Measurements from ENCODE around the gene RAPGEF1. TPM values are rescaled to one million over a fixed set of nuclear protein-coding genes. Genes with fewer than 3 reads are reported as not detected.

Gene RAPGEF1
- total RNA-seq, 1 donor from 2014 or later: 94.3 TPM

DNA sequence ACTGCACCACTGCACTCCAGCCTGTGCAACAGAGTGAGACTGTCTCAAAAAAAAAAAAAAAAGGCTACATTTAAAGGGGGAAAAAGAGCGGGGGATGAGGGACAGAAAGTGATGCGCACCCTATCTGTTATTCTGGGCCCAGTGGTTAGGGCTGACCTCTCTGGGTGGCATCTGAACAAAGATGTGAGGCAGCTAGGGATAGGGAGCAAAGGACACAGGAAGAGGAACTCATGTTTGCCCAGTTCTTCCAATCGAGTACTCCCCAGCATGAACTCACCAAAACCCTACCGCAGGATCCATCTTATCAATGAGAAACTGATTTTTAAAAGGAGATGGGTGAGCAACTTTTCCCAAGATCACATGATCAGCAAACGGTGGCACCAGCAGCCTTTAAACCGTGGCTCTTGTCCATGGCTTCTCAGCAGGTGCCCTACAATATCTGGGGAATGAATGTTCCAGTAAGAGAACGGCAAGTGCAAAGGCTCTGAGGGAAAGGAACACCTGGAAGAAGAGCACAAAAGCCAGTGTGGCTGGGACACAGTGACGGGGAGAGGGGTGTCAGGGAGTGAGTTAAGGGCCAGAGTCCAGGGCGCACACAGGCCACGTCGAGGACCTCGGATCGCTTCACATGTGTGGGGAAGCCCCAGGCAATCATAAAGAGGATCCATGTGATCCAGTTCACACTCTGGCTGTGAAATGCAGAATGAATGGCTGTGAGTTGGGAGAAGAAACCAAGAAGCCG is 22.0 kb downstream of the RAPGEF1 start:
- no peak for DNase-seq (ENCODE audit: extremely low spot score, unreplicated experiment)
- Mint-ChIP-seq H3K36me3 (ENCODE audit: unreplicated experiment) (peaks cover 7% of the 10 kb centered on the region), H3K9me3 (ENCODE audit: unreplicated experiment) (no peaks in the 10 kb centered on the region), H3K4me3 (ENCODE audit: unreplicated experiment) (no peak overlapping the region), H3K27me3 (ENCODE audit: unreplicated experiment) (no peaks in the 10 kb centered on the region), H3K4me1 (ENCODE audit: unreplicated experiment) (peaks cover 53% of the 10 kb centered on the region), H3K27ac (ENCODE audit: unreplicated experiment) (no peak overlapping the region)
- TF ChIP-seq, protein P1, sequence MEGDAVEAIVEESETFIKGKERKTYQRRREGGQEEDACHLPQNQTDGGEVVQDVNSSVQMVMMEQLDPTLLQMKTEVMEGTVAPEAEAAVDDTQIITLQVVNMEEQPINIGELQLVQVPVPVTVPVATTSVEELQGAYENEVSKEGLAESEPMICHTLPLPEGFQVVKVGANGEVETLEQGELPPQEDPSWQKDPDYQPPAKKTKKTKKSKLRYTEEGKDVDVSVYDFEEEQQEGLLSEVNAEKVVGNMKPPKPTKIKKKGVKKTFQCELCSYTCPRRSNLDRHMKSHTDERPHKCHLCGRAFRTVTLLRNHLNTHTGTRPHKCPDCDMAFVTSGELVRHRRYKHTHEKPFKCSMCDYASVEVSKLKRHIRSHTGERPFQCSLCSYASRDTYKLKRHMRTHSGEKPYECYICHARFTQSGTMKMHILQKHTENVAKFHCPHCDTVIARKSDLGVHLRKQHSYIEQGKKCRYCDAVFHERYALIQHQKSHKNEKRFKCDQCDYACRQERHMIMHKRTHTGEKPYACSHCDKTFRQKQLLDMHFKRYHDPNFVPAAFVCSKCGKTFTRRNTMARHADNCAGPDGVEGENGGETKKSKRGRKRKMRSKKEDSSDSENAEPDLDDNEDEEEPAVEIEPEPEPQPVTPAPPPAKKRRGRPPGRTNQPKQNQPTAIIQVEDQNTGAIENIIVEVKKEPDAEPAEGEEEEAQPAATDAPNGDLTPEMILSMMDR (IDR thresholded peaks at IDR 0.05): no peak

DNA sequence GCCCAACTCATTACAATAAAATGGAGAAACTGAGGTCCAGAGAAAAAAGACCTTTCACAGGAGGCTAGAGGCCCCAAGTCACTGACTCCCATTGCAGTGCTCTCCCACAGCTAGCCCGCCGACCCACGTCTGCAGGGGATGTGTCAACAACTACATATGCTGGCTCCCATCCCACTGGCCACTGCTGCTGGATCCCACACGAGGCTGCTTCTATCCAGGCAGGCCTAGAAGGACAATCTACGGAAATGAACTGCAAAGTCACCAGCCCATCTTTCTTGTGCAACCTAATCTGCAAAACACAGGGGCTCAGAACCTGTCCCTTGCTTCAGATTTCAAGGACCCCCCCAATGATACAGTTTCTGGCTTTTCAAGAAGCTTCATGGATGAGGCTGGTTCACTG is 24.0 kb downstream of the RAPGEF1 start:
- peaks cover 4% of the 10 kb centered on the region for H3K36me3 Mint-ChIP-seq (ENCODE audit: unreplicated experiment)
- H3K4me3 Mint-ChIP-seq (ENCODE audit: unreplicated experiment): no peak overlapping the region
- H3K27me3 Mint-ChIP-seq (ENCODE audit: unreplicated experiment): no peaks in the 10 kb centered on the region
- no peak for DNase-seq (ENCODE audit: extremely low spot score, unreplicated experiment)
- H3K27ac Mint-ChIP-seq (ENCODE audit: unreplicated experiment): peak overlapping the region; percentile 54
- no peaks in the 10 kb centered on the region for H3K9me3 Mint-ChIP-seq (ENCODE audit: unreplicated experiment)
- TF ChIP-seq, protein P1 (IDR thresholded peaks at IDR 0.05): no peak
- H3K4me1 Mint-ChIP-seq (ENCODE audit: unreplicated experiment): peaks cover 57% of the 10 kb centered on the region

DNA sequence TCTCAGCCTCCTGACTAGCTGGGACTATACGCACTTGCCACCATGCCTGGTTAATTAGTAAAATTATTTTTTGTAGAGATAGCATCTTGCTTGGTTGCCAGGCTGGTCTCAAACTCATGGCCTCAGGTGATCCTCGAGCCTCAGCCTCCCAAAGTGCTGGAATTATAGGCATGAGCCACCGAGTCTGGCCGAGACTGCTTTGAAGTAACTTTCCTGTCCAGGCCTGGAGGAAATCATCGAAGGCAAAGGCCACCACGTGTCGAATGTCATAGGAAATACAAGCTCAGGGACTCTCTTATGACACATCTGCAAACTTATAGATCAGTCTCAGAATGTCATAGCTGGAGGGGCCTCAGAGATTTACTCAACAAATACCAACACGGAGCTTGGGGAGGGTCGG is 25.1 kb downstream of the RAPGEF1 start:
- Mint-ChIP-seq H3K27ac (ENCODE audit: unreplicated experiment) (peak overlapping the region; percentile 95), H3K36me3 (ENCODE audit: unreplicated experiment) (no peaks in the 10 kb centered on the region)

DNA sequence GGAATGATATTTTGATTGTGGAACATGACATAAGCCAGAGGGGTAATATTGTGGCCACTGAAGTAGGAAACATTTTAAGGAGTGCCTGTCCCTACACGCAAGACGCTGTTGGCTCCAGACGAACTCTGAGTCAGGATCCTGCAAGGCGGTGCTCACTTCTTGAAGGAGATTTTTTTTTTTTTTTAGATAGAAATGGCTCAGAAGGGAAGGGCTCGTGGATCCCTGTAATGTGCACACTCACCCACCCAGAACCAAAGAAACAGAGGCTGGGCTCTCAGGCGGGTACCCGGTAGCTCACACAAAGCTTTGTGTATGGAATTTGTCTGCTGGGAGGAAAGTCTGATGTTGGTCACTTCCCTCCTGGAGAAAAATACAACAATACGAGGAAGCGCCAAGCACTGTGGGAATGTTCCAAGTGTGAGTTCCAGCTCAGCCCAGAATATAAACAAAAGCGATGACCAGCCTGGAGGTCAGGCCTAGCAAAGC is 25.7 kb downstream of the RAPGEF1 start:
- H3K4me3 Mint-ChIP-seq (ENCODE audit: unreplicated experiment): peak overlapping the region; percentile 50
- H3K27me3 Mint-ChIP-seq (ENCODE audit: unreplicated experiment): no peaks in the 10 kb centered on the region
- H3K4me1 Mint-ChIP-seq (ENCODE audit: unreplicated experiment): peaks cover 60% of the 10 kb centered on the region
- no peaks in the 10 kb centered on the region for H3K9me3 Mint-ChIP-seq (ENCODE audit: unreplicated experiment)
- H3K36me3 Mint-ChIP-seq (ENCODE audit: unreplicated experiment): no peaks in the 10 kb centered on the region
- H3K27ac Mint-ChIP-seq (ENCODE audit: unreplicated experiment): peak overlapping the region; percentile 95
- no peak for DNase-seq (ENCODE audit: extremely low spot score, unreplicated experiment)
- TF ChIP-seq, protein P1 (IDR thresholded peaks at IDR 0.05): no peak

More for the DNA sequence above, 25.1 kb downstream of the RAPGEF1 start:
- Mint-ChIP-seq H3K9me3 (ENCODE audit: unreplicated experiment) (no peaks in the 10 kb centered on the region), H3K4me3 (ENCODE audit: unreplicated experiment) (no peak overlapping the region), H3K27me3 (ENCODE audit: unreplicated experiment) (no peaks in the 10 kb centered on the region), H3K4me1 (ENCODE audit: unreplicated experiment) (peaks cover 60% of the 10 kb centered on the region)
- no peak for DNase-seq (ENCODE audit: extremely low spot score, unreplicated experiment)
- TF ChIP-seq, protein P1 (IDR thresholded peaks at IDR 0.05): no peak

DNA sequence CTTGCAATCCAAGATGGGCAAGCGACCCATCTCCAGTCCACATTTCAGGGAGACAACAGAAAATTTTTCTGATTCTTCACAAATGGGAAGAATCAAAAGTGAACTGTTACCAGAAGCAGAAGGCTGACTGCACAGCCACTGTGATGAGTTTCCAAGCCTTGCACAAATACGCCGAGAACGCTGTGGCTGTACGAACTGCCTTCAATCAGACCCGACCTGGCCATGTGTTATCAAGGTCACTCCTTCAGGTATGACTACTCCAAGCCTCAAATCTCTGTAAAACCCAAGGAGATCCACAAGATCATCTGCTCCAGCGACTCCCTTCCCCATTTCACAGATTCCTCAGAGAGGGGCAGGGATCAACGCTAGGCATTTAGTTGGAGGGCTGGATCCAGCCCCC is 26.9 kb downstream of the RAPGEF1 start:
- Mint-ChIP-seq H3K27me3 (ENCODE audit: unreplicated experiment) (no peaks in the 10 kb centered on the region), H3K27ac (ENCODE audit: unreplicated experiment) (peak overlapping the region; percentile 95), H3K4me1 (ENCODE audit: unreplicated experiment) (peaks cover 56% of the 10 kb centered on the region), H3K9me3 (ENCODE audit: unreplicated experiment) (no peaks in the 10 kb centered on the region), H3K4me3 (ENCODE audit: unreplicated experiment) (no peak overlapping the region), H3K36me3 (ENCODE audit: unreplicated experiment) (no peaks in the 10 kb centered on the region)
- DNase-seq (ENCODE audit: extremely low spot score, unreplicated experiment): no peak
- TF ChIP-seq, protein P1 (IDR thresholded peaks at IDR 0.05): no peak
